K562 (cell line): ENCODE measurements around the gene NCOA1. TPM values are rescaled to one million over a fixed set of nuclear protein-coding genes. Genes with fewer than 3 reads are reported as not detected.

Experiments
- ATAC-seq: fragments of 200-7000 bp; cut with Tn5 transposase; 3 replicates; pipeline ENCODE4 v1.9.1; 2020; ENCODE audit warnings: moderate library complexity
- BruUV-seq: library from RNA; stranded (reverse); fragments of 400-500 nt; replicated peaks from 2 replicates; lab custom pipeline; 2021; lab: Mats Ljungman, UMichigan
- CTCF ChIA-PET: fragments of 300-600 bp; formaldehyde crosslinking; extraction: SDS; loops from one replicate; lab custom pipeline; 2021; ENCODE audit warnings: low intra/inter-chr PET ratio; lab: Yijun Ruan, JAX
- POLR2A ChIA-PET: fragments of 300-600, 350-650 bp; sonication (Branson Sonifier 250); formaldehyde crosslinking; extraction: SDS; loops from one replicate; lab custom pipeline; 2021; ENCODE audit warnings: antibody characterized with exemption, inconsistent platforms; lab: Yijun Ruan, JAX
- DNase-seq, 4 experiments: peaks; one replicate each; pipeline versions ENCODE4 v3.0.0 to v3.0.0-alpha.2; 2011 to 2018; ENCODE audit warnings: low spot score in 3 of 4, mixed read lengths in 3 of 4; ENCODE audit errors: extremely low read depth in 1 of 4
- FAIRE-seq: peaks from 2 replicates; lab custom pipeline; 2011; peaks lifted over from hg19 to GRCh38; lab: Jason Lieb, UNC
- H2AFZ ChIP-seq: 2 replicates; pipeline ENCODE4 v1.6.0; 2011; ENCODE audit warnings: low read depth, low read length, control low read depth, inconsistent platforms
- H3K27ac ChIP-seq: fragments of 200-600 bp; 3 replicates; pipeline ENCODE4 v1.8.0; 2011; ENCODE audit warnings: low read depth, mild to moderate bottlenecking, control low read depth, inconsistent platforms, low read length, moderate library complexity, mixed read lengths; ENCODE audit errors: extremely low read depth
- H3K27me3 ChIP-seq, 2 experiments: fragments of 300-600 bp in 1 of 2; 2 replicates in 1 of 2; 3 replicates in 1 of 2; pipeline versions ENCODE4 v1.6.0 to v1.8.0; 2011; ENCODE audit warnings: inconsistent platforms in 2 of 2, low read length in 2 of 2, mild to moderate bottlenecking in 1 of 2, mixed read lengths in 1 of 2, moderate library complexity in 1 of 2; ENCODE audit not compliant: control insufficient read depth in 2 of 2, insufficient read depth in 2 of 2
- H3K36me3 ChIP-seq: fragments of 300-600 bp; 3 replicates; pipeline ENCODE4 v1.8.0; 2011; ENCODE audit warnings: mild to moderate bottlenecking, low read length, inconsistent platforms; ENCODE audit not compliant: control insufficient read depth, insufficient read depth
- H3K4me1 ChIP-seq, 2 experiments: fragments of 200-600 bp in 1 of 2; replicated peaks in 1 of 2; 2 replicates in 1 of 2; 3 replicates in 1 of 2; pipeline versions ENCODE4 v1.5.1 to v1.8.0; 2011; ENCODE audit warnings: inconsistent platforms in 2 of 2, low read length in 2 of 2, mild to moderate bottlenecking in 1 of 2, mixed read lengths in 1 of 2, moderate library complexity in 1 of 2; ENCODE audit not compliant: control insufficient read depth in 2 of 2, insufficient read depth in 2 of 2
- H3K4me2 ChIP-seq: 2 replicates; pipeline ENCODE4 v1.6.1; 2011; ENCODE audit warnings: low read length, control low read depth, inconsistent platforms, mixed read lengths; ENCODE audit not compliant: insufficient read depth
- H3K4me3 ChIP-seq: fragments of 200-600 bp; sonication (generic), shearing (Covaris generic); 2 replicates; pipeline ENCODE4 v1.5.1; 2016; ENCODE audit warnings: control low read depth, inconsistent platforms
- H3K79me2 ChIP-seq: fragments of 200-600 bp; 3 replicates; pipeline ENCODE4 v1.8.0; 2011; ENCODE audit warnings: low read length, inconsistent platforms; ENCODE audit not compliant: control insufficient read depth, insufficient read depth
- H3K9ac ChIP-seq, 2 experiments: 2 replicates each; pipeline versions ENCODE4 v1.6.0 to v1.6.1; 2011; ENCODE audit warnings: low read depth in 2 of 2, low read length in 2 of 2, control low read depth in 1 of 2, inconsistent platforms in 1 of 2, mild to moderate bottlenecking in 1 of 2, mixed read lengths in 1 of 2; ENCODE audit not compliant: insufficient read depth in 1 of 2
- H3K9me1 ChIP-seq: one replicate; pipeline ENCODE4 v1.6.0; 2011; ENCODE audit warnings: inconsistent platforms, mild to moderate bottlenecking, low read length, moderate library complexity; ENCODE audit not compliant: control insufficient read depth, insufficient read depth
- H3K9me3 ChIP-seq: replicated peaks from 2 replicates; pipeline ENCODE4 v1.5.1; 2011; ENCODE audit warnings: low read depth, low read length, inconsistent platforms; ENCODE audit not compliant: control insufficient read depth, insufficient read depth
- H4K20me1 ChIP-seq: replicated peaks from 2 replicates; pipeline ENCODE4 v1.6.1; 2011; ENCODE audit warnings: low read length, inconsistent platforms, mixed read lengths; ENCODE audit not compliant: control insufficient read depth, insufficient read depth
- CXXC5 ChIP-seq: fragments of 250-450 bp; sonication (Bioruptor Pico); IDR thresholded peaks from 2 replicates; pipeline ENCODE4 v1.8.0; 2022; ENCODE audit warnings: inconsistent platforms, mild to moderate bottlenecking, moderate library complexity
- DIDO1 ChIP-seq: fragments of 450-650 bp; IDR thresholded peaks from 2 replicates; pipeline ENCODE4 v1.6.1; 2016; ENCODE audit warnings: low read depth, missing biosample characterization, missing genetic modification characterization
- ESRRA ChIP-seq: fragments of 450-650 bp; IDR thresholded peaks from 2 replicates; pipeline ENCODE4 v1.6.1; 2014; ENCODE audit warnings: low read depth, mild to moderate bottlenecking, moderate library complexity, borderline replicate concordance
- GATAD2A ChIP-seq: fragments of 450-650 bp; IDR thresholded peaks from 2 replicates; pipeline ENCODE4 v1.6.1; 2017
- TFAM ChIP-seq: fragments of 250-450 bp; sonication (Bioruptor Pico); conservative IDR thresholded peaks from 2 replicates; pipeline ENCODE4 v1.5.0; 2021; ENCODE audit warnings: mild to moderate bottlenecking, moderate library complexity
- ZNF212 ChIP-seq: fragments of 450-650 bp; formaldehyde crosslinking; IDR thresholded peaks from 2 replicates; pipeline ENCODE4 v1.4.0; 2020; ENCODE audit warnings: mild to moderate bottlenecking
- ZNF217 ChIP-seq: sonication (generic); formaldehyde crosslinking; IDR thresholded peaks from 2 replicates; pipeline ENCODE4 v1.8.0; 2022; ENCODE audit warnings: mild to moderate bottlenecking, missing genetic modification reagents
- ZNF507 ChIP-seq: conservative IDR thresholded peaks from 2 replicates; pipeline ENCODE4 v1.6.1; 2017; ENCODE audit warnings: missing genetic modification characterization, missing compliant biosample characterization
- WGBS: fragments of 100-300 bp; shearing (Covaris generic); methylation state at CpG from one replicate; pipeline ENCODE4 v1.1.6; 2016; ENCODE audit warnings: low coverage, mixed read lengths; ENCODE audit not compliant: insufficient coverage; ENCODE audit errors: missing lambda C conversion rate; 5-methylcytosine and 5-hydroxymethylcytosine counted together
- in situ Hi-C: fragments of 300-500 bp; cut with MboI; formaldehyde crosslinking; loops from 4 replicates; pipeline ENCODE4 v1.15.0; 2018; ENCODE audit warnings: inconsistent platforms, mixed read lengths
- intact Hi-C: fragments of 100-400 bp; cut with micrococcal nuclease; formaldehyde crosslinking; loops from 2 replicates; pipeline ENCODE4 v1.14.2; 2022
- polyA plus RNA-seq, 8 experiments: library from polyadenylated mRNA; depleted of rRNA in 4 of 8; stranded (reverse) in 5 of 8; unstranded in 3 of 8; fragments of >200 nt; fragmentation: Nextera tagmentation in 2 of 8; fragmentation: Illumina TruSeq in 1 of 8; extraction: Ambion mirVana in 2 of 8; extraction: Trizol in 1 of 8; gene quantifications; 2 replicates each; pipeline versions ENCODE4 v1.2.1 to v1.2.3, GENCODE V29; 2011 to 2014; ENCODE audit warnings: inconsistent platforms in 1 of 8, missing spikeins in 1 of 8
- total RNA-seq, 7 experiments: library from RNA; depleted of rRNA in 6 of 7; stranded (reverse); fragments of >200 nt in 6 of 7; fragmentation: Illumina TruSeq in 2 of 7; extraction: Trizol in 2 of 7; gene quantifications; 2 replicates each; pipeline versions ENCODE4 v1.2.1 to v1.2.3, GENCODE V29; 2011 to 2021; ENCODE audit warnings: low replicate concordance in 1 of 7
- TF ChIP-seq, protein P1 (sequence below): sonication (generic); formaldehyde crosslinking; IDR thresholded peaks from 2 replicates; pipeline ENCODE4 v1.8.0; 2022; ENCODE audit warnings: missing genetic modification reagents, mild to moderate bottlenecking, moderate library complexity, borderline replicate concordance

Gene NCOA1
- total and polyA plus RNA-seq, 9 of the 15 experiments (the other 6 are each of a cell fraction or from before 2014, with no cell fraction given) = 4.9 to 25.7 (median 17.0) TPM

DNA sequence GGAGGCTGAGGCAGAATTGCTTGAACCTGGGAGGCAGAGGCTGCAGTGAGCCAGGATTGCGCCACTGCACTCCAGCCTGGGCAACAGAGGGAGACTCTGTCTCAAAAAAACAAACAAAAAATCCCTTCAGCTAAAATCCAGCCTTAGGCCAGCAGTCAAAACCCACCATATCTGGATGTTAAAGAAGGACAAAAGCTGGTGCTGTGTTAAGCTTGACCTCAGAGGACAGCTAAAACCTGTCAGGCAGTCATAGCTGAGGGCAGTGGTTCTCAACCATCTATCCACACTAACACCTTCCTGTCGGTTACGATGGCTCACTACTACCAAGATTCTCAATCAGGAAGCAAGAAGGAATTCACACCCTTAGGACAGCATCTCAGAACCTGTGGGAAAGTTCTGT, 292.6 kb downstream of the NCOA1 start:
- FAIRE-seq = no peak
- H3K4me2 ChIP-seq = no peak overlapping the region
- CTCF ChIA-PET = no interaction called here
- no peak overlapping the region for H2AFZ ChIP-seq
- in situ Hi-C loops (loop anchor here (25.0 kb wide), 1 partner anchor 371 kb away; no protein-coding TSS in a partner anchor), intact Hi-C loops (no loop called here)
- no TSS peak for BruUV-seq
- 59% methylated on average over 3 of the region's 3 CpGs for WGBS
- POLR2A ChIA-PET = no interaction called here
- H3K4me3 ChIP-seq = no peak overlapping the region
- H3K79me2 ChIP-seq = no peaks in the 10 kb centered on the region
- TF ChIP-seq ESRRA (no peak), GATAD2A (no peak), ZNF507 (tag) (no peak), ZNF212 (CRISPR knock-in tag) (no peak), DIDO1 (tag) (no peak), ZNF217 (CRISPR knock-in tag) (no peak), CXXC5 (CRISPR knock-in tag) (no peak), TFAM (CRISPR knock-in tag) (no peak)
- TF ChIP-seq, protein P1, sequence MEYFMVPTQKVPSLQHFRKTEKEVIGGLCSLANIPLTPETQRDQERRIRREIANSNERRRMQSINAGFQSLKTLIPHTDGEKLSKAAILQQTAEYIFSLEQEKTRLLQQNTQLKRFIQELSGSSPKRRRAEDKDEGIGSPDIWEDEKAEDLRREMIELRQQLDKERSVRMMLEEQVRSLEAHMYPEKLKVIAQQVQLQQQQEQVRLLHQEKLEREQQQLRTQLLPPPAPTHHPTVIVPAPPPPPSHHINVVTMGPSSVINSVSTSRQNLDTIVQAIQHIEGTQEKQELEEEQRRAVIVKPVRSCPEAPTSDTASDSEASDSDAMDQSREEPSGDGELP (CRISPR knock-in tag) = no peak
- H3K9me1 ChIP-seq = no peaks in the 10 kb centered on the region
- H3K4me1 ChIP-seq = no peaks in the 10 kb centered on the region
- peaks cover 2% of the 10 kb centered on the region; the same call in 1 of the 2 replicates for H3K9me3 ChIP-seq
- H4K20me1 ChIP-seq = no peaks in the 10 kb centered on the region
- no peak overlapping the region for H3K27ac ChIP-seq
- no peaks in the 10 kb centered on the region; the same call in 2 of the 3 replicates for H3K36me3 ChIP-seq
- H3K27me3 ChIP-seq = no peaks in the 10 kb centered on the region; a peak in 1 of 5 replicates
- DNase-seq = no peak
- no peak overlapping the region for H3K9ac ChIP-seq
- no peak for ATAC-seq
